Astrocyte (in vitro differentiated cells and primary cell): Measurements from ENCODE around the gene ACTL8.

Experiments used
- CTCF ChIP-seq: IDR thresholded peaks from 2 replicates; pipeline ENCODE4 v1.5.1; 2011; ENCODE audit warnings: low read depth, mild to moderate bottlenecking, inconsistent platforms, low read length, moderate library complexity; ENCODE audit not compliant: insufficient read depth
- EZH2 ChIP-seq: IDR thresholded peaks from 2 replicates; pipeline ENCODE4 v1.6.1; 2012; ENCODE audit warnings: mild to moderate bottlenecking, low read length, inconsistent platforms; ENCODE audit not compliant: insufficient read depth

DNA sequence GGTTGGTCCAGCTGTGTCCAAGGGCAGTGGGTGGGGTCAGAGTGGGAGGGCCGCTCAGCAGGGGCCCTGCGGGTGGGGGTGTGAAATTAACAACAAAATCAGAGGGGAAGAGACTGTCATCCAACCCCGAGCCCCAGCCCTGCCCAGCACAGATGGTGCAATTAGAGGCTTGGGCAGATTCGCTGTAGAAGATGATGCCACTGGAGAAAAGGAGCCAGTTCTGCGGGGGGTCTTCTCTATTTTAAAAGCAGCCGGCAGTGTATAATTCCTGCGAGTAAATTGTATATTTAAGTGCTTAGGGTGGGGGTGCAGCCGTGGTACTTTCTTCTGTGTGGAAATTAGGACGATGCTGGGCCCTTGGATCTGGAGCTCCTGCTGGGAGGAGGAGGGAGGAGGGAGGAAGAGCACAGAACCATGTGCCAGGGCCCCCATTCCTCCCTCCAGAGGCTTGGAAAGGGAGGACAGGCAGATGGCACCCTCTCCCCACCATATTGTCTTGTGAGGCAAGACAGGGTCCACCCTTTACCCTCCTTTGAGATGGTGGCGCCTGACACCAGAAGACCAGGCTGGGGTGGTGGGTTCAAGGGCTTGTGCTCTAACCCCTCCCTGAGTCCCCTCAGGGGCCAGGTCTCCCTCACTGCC lies 89.2 kb downstream of the ACTL8 start:
- no peak for TF ChIP-seq CTCF
- no peak for TF ChIP-seq EZH2
